Progenitor cell of endocrine pancreas (in vitro differentiated cells): ENCODE measurements around the gene C5. TPM values are rescaled to one million over a fixed set of nuclear protein-coding genes. Genes with fewer than 3 reads are reported as not detected.

Experiments used
- DNase-seq: peaks from one replicate; pipeline ENCODE4 v3.0.0; 2021; ENCODE audit warnings: low spot score; ENCODE audit not compliant: unreplicated experiment
- H3K27ac Mint-ChIP-seq: 2 replicates; pipeline ENCODE4 v1.8.0; 2021; ENCODE audit warnings: mild to moderate bottlenecking, moderate library complexity, mixed read lengths
- H3K27me3 Mint-ChIP-seq: 2 replicates; pipeline ENCODE4 v1.8.0; 2021; ENCODE audit warnings: mixed read lengths
- H3K36me3 Mint-ChIP-seq: 2 replicates; pipeline ENCODE4 v1.8.0; 2022; ENCODE audit warnings: mixed read lengths; ENCODE audit not compliant: insufficient read depth
- H3K4me1 Mint-ChIP-seq: 2 replicates; pipeline ENCODE4 v1.8.0; 2021; ENCODE audit warnings: low read depth, mixed read lengths
- H3K4me3 Mint-ChIP-seq: 2 replicates; pipeline ENCODE4 v1.8.0; 2021; ENCODE audit warnings: low read depth, mild to moderate bottlenecking, moderate library complexity, mixed read lengths
- H3K9me3 Mint-ChIP-seq: 2 replicates; pipeline ENCODE4 v1.8.0; 2021; ENCODE audit warnings: low read depth, mixed read lengths
- CTCF ChIP-seq: fragments of 200-600 bp; sonication (generic); IDR thresholded peaks from one replicate; pipeline ENCODE4 v1.5.0; 2021; ENCODE audit warnings: antibody characterized with exemption, mild to moderate bottlenecking; ENCODE audit not compliant: unreplicated experiment
- total RNA-seq: library from RNA; stranded (reverse); gene quantifications from 2 replicates; pipeline ENCODE4 v1.2.1, GENCODE V29; 2021

The C5 gene
- total RNA-seq, 1 donor from 2014 or later = 47.1 TPM

- H3K4me3 Mint-ChIP-seq = no peak overlapping the region
- H3K9me3 Mint-ChIP-seq = peaks cover 15% of the 10 kb centered on the region
- peaks cover 7% of the 10 kb centered on the region for H3K36me3 Mint-ChIP-seq
- DNase-seq = no peak
- no peak for TF ChIP-seq CTCF
- H3K27me3 Mint-ChIP-seq = peaks cover 30% of the 10 kb centered on the region
- H3K27ac Mint-ChIP-seq = no peak overlapping the region
- peaks cover 6% of the 10 kb centered on the region for H3K4me1 Mint-ChIP-seq
Observed at GRCh38 chr9:121071756-121072421, 21.8 kb upstream of the C5 start.

GRCh38 chr9:121071370-121071755 lies 21.3 kb upstream of the C5 start:
- Mint-ChIP-seq H3K36me3 (peaks cover 8% of the 10 kb centered on the region), H3K27ac (no peak overlapping the region), H3K4me1 (peaks cover 6% of the 10 kb centered on the region), H3K27me3 (peaks cover 28% of the 10 kb centered on the region), H3K9me3 (peaks cover 15% of the 10 kb centered on the region), H3K4me3 (no peak overlapping the region)
- no peak for DNase-seq
- TF ChIP-seq CTCF = no peak

GRCh38 chr9:121069396-121069795 lies 19.3 kb upstream of the C5 start:
- peaks cover 15% of the 10 kb centered on the region for H3K9me3 Mint-ChIP-seq
- peaks cover 8% of the 10 kb centered on the region for H3K36me3 Mint-ChIP-seq
- no peak for TF ChIP-seq CTCF
- no peak for DNase-seq
- no peak overlapping the region for H3K4me3 Mint-ChIP-seq
- H3K27me3 Mint-ChIP-seq = peaks cover 24% of the 10 kb centered on the region
- peaks cover 3% of the 10 kb centered on the region for H3K4me1 Mint-ChIP-seq
- H3K27ac Mint-ChIP-seq = no peak overlapping the region

GRCh38 chr9:121067640-121068039 lies 17.6 kb upstream of the C5 start:
- no peak overlapping the region for H3K27ac Mint-ChIP-seq
- H3K4me3 Mint-ChIP-seq = no peak overlapping the region
- peaks cover 12% of the 10 kb centered on the region for H3K27me3 Mint-ChIP-seq
- no peak for TF ChIP-seq CTCF
- H3K9me3 Mint-ChIP-seq = peaks cover 15% of the 10 kb centered on the region
- H3K36me3 Mint-ChIP-seq = peaks cover 8% of the 10 kb centered on the region
- DNase-seq = no peak
- no peaks in the 10 kb centered on the region for H3K4me1 Mint-ChIP-seq

- H3K4me1 Mint-ChIP-seq = no peaks in the 10 kb centered on the region
- H3K27me3 Mint-ChIP-seq = peaks cover 7% of the 10 kb centered on the region
- no peak for DNase-seq
- no peak for TF ChIP-seq CTCF
- H3K9me3 Mint-ChIP-seq = peaks cover 15% of the 10 kb centered on the region
- H3K27ac Mint-ChIP-seq = no peak overlapping the region
- peaks cover 8% of the 10 kb centered on the region for H3K36me3 Mint-ChIP-seq
- H3K4me3 Mint-ChIP-seq = no peak overlapping the region
Observed at GRCh38 chr9:121066850-121067249, 16.8 kb upstream of the C5 start.
